GM19043 (cell line): Measurements from ENCODE around the gene FFAR3.
"Not testable (repeated sequence)": the region's sequence is repeated elsewhere in the genome, so short reads cannot be mapped to it uniquely, and the experiment has no call there.

Source experiments
- ATAC-seq: cut with Tn5 transposase; IDR thresholded peaks from one replicate; pipeline ENCODE4 v1.9.1; 2021; ENCODE audit warnings: low read depth; ENCODE audit not compliant: unreplicated experiment

FFAR3 gene

DNA sequence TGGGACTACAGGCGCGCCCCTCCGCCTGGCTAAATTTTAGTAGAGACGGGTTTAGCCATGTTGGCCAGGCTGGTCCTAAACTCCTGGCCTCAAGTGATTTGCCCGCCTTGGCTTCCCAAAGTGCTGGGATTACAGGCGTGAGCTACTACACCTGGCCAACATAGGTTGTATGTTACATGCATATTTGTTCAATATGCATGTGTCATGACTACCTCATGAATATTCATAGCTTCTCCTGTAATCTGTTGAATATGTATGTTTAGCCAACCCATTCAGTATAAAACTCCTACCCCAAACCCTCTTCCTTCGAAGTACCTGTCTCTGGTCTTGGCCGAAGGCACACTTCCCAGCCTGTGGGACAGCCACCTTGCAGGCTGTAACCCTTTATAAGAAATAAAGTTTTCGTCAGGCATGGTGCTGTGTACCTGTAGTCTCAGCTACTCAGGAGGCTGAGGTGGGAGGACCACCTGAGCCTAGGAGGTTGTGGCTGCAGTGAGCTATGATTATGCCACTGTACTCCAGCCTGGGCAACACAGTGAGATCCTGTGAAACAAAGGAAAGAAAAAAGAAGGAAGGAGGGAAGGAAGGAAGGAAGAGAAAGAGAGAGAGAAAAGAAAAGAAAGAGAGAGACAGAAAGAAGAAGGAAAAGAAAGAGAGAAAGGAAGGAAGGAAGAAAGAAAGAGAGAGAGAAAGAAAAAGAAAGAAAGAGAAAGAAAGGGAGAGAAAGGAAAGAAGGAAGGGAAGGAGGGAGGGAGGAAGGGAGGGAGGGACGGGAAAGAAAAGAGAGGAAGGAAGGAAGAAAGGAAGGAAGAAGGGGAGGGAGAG is 41.9 kb downstream of the FFAR3 start:
- ATAC-seq: no peak

DNA sequence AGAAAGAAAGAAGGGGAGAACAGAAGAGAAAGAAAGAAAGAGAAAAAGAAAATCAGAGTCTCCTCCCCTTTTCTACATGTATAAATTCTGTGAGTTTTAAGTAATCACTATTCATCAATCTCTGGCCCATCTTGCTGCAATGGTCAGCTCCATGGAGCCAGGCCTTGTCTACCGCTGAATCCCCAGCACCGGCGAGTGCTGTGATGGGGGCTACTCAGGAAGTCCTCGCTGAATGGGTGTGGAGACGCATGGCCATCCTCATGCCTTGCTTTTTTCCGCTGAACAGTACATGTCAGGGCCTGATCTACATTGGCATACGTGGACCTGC is 42.5 kb downstream of the FFAR3 start:
- no peak for ATAC-seq

DNA sequence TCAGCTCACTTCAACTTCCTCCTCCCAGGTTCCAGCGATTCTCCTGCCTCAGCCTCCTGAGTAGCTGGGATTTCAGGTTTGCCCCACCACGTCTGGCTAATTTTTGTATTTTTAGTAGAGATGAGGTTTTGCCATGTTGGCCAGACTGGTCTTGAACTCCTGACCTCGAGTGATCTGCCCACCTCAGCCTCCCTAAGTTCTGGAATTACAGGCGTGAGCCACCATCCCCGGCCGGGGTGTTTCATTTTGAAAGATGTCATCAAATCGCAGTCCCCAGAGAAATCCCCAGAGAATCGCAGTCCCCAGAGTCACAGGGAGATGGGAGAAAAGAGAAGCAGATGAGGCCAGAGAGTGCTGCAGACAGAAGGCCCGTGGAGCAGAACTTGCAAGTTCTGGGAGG is 43.2 kb downstream of the FFAR3 start:
- ATAC-seq: not testable (repeated sequence)

DNA sequence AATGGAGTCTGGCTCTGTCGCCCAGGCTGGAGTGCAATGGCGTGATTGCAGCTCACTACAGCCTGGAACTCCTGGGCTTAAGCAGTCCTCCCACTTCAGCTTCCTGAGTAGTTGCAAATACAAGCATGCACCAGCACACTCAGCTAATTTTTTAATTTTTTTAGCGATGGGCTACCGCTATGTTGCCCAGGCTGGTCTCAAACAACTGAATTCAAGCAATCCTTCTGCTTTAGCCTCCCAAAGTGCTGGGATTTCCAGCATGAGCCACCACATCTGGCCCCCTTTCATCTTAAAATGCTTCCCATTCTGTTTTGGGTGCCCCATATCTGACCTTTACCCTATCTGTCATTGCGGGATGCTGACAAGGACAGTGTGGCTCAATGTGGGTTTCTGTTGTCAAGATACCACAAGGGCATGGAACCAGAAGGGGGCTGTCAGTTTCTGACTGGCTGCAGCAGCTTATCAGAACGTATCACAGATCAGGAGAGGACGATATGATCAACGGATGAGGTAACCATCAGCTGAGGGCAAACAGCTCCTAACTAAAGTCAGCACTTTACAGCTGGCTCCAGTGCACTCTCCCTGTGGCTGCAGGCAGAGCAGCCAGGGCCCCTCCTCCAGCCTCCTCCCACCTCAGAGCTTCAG is 45.0 kb downstream of the FFAR3 start:
- no peak for ATAC-seq

DNA sequence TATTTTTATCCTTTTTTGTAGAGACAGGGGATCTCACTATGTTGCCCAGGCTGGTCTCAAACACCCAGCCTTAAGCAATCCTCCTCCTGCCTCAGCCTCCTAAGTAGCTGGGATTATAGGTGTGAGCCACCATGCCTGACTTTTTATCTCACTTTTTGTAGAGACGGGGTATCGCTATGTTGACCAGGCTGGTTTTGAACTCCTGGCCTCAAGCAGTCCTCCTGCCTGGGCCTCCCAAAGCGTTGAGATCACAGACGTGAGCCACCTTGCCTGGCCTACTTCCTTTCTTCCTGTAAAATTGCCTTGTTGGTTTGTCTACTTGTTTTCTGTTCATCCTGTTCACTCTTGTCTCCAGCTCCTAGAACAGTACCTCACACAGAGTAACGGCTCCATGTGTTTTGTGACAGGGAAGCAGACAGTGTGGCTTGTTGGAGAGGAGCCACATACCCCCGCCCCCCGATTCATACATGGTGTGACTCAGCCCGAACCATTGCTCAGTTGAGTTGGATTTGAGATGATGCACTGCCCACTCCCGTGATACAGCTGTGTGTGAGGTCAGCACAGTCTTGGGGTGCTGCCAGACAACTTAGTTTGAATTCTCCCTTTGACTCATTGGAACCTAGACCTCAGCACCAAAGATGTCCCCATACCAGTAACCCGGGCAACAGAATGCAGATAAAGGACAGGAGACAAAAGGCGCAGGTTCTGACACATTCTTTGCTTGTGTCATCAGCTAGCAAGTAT is 46.8 kb downstream of the FFAR3 start:
- no peak for ATAC-seq

DNA sequence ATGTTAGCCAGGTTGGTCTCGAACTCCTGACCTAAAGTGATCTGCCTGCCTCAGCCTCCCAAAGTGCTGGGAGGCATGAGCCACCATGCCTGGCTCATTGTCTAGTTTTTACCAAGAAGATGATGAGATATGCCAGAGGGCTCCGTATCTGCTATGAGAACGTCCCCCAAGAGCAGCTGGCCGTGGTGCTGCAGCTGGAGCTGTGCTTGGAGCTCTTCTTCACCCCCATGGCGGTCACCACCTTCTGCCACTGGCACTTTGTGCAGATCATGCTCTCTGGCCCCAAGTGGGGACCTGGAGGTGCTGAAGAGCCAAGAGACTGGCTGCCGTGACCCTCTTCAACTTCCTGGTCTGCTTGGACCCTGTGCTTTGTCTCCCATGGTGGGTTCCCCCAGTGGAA is 49.4 kb downstream of the FFAR3 start:
- ATAC-seq: no peak

DNA sequence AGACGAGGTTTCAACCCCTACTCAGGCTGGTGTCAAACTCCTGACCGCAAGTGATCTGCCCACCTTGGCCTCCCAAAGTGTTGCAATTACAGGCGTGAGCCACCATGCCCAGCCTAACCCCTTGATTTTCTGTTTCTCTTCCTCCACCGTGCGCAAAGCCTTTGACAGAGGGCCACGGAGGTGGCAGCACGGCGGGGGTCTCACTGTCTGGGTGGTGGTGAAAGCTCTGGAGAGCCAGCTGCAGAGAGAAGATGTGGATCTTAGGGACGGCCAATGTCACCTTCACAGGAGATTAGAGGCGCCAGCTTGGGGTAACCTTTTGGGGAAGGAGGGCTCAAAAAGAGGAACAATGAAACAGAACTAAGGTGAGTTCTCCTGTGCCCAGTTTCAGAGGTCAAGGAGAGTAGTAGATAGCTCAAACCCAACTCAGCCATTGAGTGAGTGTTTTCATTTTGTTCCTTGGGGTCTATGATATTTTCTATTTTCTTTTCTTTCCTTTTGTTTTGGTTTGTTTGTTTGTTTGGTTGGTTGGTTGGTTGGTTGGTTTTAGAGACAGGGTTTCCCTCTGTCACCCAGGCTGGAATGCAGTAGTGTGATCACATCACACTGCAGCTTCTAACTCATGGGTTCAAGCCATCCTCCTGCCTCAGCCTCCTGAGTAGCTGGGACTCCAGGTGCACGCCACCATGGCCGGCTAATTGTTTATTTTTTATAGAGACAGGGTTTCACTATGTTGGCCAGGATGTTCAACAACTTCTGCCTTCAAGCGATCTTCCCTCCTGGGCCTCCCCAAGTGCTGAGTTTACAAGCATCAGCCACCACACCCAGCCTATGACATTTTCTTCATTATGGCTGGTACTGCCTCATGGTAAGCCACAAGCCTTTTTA is 50.3 kb downstream of the FFAR3 start:
- peak; percentile 65 for ATAC-seq

DNA sequence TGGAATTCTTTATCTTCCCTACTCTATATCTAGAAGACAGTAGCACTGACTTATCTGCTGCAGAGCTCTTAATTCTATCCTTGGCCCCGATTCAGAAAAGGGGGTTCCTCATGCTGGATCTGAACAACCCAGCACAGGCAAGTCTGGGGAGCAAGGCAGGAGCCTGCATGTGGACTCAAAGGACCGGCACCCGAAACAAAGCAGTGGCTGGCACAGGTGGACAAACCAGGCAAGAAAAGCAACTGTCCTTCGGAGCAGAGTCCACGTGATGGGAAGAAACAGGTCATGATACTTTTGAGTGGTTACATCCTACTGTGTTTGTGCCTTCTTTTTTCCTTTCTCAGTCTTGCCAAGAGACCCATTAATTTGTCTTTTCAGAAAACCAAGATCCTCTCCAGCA is 50.9 kb downstream of the FFAR3 start:
- no peak for ATAC-seq
